Measurements from ENCODE around the gene TSPAN12.

DNA sequence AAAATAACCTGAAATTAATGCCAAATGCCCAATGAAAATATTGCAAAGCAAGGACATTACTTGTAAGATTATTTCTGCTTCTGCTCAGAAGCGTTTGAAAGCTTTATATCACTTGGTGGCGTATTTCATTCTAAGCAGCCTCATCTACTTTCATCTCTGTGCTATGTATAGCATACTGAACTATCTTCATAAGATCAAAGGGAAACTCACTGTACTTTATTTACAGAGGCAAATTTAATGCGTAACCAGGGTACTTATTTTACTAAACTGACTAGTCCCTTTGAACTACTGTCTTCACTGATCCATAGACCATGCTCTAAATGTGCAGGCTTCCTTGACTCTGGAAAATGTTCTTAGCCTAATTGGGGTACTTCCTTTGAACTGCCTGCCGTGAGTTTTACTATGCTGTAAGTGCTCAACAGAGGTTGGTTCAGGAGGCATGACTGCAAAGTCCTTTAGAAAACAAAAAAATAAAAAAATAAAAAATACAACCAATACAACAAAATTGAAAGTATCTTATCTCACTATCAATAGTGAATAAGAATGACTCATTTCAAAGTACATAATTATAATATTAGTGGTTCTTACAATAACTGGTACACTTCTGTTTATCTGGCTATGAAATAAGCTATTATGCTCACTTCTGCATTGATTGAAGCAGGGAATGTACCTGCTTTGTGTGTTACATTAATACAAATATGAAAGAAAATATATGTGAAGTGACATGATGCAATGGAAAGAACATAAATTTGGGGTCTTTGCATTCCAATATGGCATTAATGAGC lies 41.0 kb upstream of the TSPAN12 start:
- no peak for TF ChIP-seq ZNF274 (IDR thresholded peaks at IDR 0.05; ENCODE audit: low read depth, low read length)
- TF ChIP-seq, protein P1, sequence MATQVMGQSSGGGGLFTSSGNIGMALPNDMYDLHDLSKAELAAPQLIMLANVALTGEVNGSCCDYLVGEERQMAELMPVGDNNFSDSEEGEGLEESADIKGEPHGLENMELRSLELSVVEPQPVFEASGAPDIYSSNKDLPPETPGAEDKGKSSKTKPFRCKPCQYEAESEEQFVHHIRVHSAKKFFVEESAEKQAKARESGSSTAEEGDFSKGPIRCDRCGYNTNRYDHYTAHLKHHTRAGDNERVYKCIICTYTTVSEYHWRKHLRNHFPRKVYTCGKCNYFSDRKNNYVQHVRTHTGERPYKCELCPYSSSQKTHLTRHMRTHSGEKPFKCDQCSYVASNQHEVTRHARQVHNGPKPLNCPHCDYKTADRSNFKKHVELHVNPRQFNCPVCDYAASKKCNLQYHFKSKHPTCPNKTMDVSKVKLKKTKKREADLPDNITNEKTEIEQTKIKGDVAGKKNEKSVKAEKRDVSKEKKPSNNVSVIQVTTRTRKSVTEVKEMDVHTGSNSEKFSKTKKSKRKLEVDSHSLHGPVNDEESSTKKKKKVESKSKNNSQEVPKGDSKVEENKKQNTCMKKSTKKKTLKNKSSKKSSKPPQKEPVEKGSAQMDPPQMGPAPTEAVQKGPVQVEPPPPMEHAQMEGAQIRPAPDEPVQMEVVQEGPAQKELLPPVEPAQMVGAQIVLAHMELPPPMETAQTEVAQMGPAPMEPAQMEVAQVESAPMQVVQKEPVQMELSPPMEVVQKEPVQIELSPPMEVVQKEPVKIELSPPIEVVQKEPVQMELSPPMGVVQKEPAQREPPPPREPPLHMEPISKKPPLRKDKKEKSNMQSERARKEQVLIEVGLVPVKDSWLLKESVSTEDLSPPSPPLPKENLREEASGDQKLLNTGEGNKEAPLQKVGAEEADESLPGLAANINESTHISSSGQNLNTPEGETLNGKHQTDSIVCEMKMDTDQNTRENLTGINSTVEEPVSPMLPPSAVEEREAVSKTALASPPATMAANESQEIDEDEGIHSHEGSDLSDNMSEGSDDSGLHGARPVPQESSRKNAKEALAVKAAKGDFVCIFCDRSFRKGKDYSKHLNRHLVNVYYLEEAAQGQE (IDR thresholded peaks at IDR 0.05; ENCODE audit: low read depth) = no peak
- no peak for TF ChIP-seq POLR2AphosphoS5 (IDR thresholded peaks at IDR 0.05; ENCODE audit: low read depth, low read length)
- TF ChIP-seq, protein P2, sequence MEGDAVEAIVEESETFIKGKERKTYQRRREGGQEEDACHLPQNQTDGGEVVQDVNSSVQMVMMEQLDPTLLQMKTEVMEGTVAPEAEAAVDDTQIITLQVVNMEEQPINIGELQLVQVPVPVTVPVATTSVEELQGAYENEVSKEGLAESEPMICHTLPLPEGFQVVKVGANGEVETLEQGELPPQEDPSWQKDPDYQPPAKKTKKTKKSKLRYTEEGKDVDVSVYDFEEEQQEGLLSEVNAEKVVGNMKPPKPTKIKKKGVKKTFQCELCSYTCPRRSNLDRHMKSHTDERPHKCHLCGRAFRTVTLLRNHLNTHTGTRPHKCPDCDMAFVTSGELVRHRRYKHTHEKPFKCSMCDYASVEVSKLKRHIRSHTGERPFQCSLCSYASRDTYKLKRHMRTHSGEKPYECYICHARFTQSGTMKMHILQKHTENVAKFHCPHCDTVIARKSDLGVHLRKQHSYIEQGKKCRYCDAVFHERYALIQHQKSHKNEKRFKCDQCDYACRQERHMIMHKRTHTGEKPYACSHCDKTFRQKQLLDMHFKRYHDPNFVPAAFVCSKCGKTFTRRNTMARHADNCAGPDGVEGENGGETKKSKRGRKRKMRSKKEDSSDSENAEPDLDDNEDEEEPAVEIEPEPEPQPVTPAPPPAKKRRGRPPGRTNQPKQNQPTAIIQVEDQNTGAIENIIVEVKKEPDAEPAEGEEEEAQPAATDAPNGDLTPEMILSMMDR (IDR thresholded peaks at IDR 0.05 in 2 of 3, conservative IDR thresholded peaks at IDR 0.05 in 1 of 3; ENCODE audit: borderline replicate concordance in 1 of 3, insufficient read depth in 1 of 3, low read depth in 2 of 3, low read length in 2 of 3) = no peak
- no peak for TF ChIP-seq POLR2A (IDR thresholded peaks at IDR 0.05; ENCODE audit: borderline replicate concordance, extremely low read depth, insufficient read depth, insufficient read length)
- no peak for TF ChIP-seq ELF1 (IDR thresholded peaks at IDR 0.05; ENCODE audit: borderline replicate concordance, low read depth)
- TF ChIP-seq, protein P3, sequence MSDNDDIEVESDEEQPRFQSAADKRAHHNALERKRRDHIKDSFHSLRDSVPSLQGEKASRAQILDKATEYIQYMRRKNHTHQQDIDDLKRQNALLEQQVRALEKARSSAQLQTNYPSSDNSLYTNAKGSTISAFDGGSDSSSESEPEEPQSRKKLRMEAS (IDR thresholded peaks at IDR 0.05) = no peak
- no peak for TF ChIP-seq SP1 (IDR thresholded peaks at IDR 0.05; ENCODE audit: low read depth)
- TF ChIP-seq EZH2phosphoT487 (IDR thresholded peaks at IDR 0.05; ENCODE audit: borderline replicate concordance) = no peak
- TF ChIP-seq RAD21 (IDR thresholded peaks at IDR 0.05; ENCODE audit: low read depth) = no peak
